GM18526 (cell line): ENCODE results near the gene HEXA.

ENCODE experiments used
- POLR2A ChIP-seq: IDR thresholded peaks from 3 replicates; pipeline ENCODE4 v1.6.1; 2011; ENCODE audit not compliant: insufficient read length; ENCODE audit errors: extremely low read depth

The HEXA gene

GRCh38 chr15:72341361-72341760 is 34.5 kb downstream of the HEXA start:
- no peak for TF ChIP-seq POLR2A

- no peak for TF ChIP-seq POLR2A
These were observed 35.4 kb downstream of the HEXA start for GRCh38 chr15:72340366-72340765.

GRCh38 chr15:72339777-72340177 is 36.0 kb downstream of the HEXA start:
- no peak for TF ChIP-seq POLR2A

GRCh38 chr15:72338617-72339321 is 37.0 kb downstream of the HEXA start:
- no peak for TF ChIP-seq POLR2A

GRCh38 chr15:72338148-72338547 is 37.7 kb downstream of the HEXA start:
- no peak for TF ChIP-seq POLR2A

GRCh38 chr15:72334842-72335241 is 41.0 kb downstream of the HEXA start:
- no peak for TF ChIP-seq POLR2A

GRCh38 chr15:72331021-72331420 is 44.8 kb downstream of the HEXA start:
- TF ChIP-seq POLR2A: no peak

- TF ChIP-seq POLR2A: no peak
These were observed 52.1 kb downstream of the HEXA start for GRCh38 chr15:72323752-72324151.

GRCh38 chr15:72319985-72320671 is 55.7 kb downstream of the HEXA start, which contains the start of gene CELF6:
TSS of gene CELF6 (minus strand) at chr15:72320157. CDS start at chr15:72319874, 283 bp downstream.
- no peak for TF ChIP-seq POLR2A

GRCh38 chr15:72319360-72319984 is 56.3 kb downstream of the HEXA start:
- no peak for TF ChIP-seq POLR2A

- TF ChIP-seq POLR2A: no peak
These were observed 57.3 kb downstream of the HEXA start for GRCh38 chr15:72318408-72318942.

- no peak for TF ChIP-seq POLR2A
These were observed 60.0 kb downstream of the HEXA start for GRCh38 chr15:72315706-72316370.

- no peak for TF ChIP-seq POLR2A
These were observed 61.9 kb downstream of the HEXA start for GRCh38 chr15:72313881-72314280.

- TF ChIP-seq POLR2A: no peak
These were observed 62.4 kb downstream of the HEXA start for GRCh38 chr15:72313448-72313840.
